Measurements from ENCODE around the gene PDZD7.

DNA sequence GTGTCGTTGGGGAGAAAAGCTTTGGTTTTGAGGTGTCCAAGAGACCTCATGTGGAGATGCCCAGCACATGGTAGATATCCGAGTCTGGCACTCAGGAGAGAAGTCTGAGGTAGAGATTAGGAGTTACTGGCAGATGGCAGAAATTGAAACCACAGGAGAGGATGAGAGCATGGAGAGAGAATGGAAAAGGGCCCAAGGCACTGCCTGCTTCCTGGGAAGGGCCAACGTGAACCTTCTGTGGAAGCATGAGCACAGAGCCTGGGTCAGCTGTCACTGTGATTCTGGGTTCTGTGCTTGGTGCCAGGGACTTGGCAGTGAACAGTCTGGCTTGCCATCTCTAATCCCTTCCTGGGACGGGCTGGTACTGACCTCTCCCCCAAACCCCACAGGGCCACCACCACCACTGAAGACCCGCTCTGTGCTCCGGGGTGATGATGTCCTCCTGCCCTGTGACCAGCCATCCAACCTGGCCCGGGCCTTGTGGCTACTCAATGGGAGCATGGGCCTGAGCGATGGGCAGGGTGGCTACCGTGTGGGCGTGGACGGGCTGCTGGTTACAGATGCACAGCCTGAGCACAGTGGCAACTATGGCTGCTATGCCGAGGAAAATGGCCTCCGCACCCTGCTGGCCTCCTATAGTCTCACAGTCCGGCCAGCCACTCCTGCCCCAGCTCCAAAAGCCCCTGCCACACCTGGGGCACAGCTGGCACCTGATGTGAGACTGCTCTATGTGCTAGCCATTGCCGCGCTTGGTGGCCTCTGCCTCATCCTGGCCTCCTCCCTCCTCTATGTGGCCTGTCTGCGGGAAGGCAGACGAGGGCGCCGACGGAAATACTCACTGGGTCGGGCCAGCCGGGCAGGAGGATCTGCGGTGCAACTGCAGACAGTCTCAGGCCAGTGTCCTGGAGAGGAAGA, 47.8 kb downstream of the PDZD7 start:
- TF ChIP-seq, protein P1, sequence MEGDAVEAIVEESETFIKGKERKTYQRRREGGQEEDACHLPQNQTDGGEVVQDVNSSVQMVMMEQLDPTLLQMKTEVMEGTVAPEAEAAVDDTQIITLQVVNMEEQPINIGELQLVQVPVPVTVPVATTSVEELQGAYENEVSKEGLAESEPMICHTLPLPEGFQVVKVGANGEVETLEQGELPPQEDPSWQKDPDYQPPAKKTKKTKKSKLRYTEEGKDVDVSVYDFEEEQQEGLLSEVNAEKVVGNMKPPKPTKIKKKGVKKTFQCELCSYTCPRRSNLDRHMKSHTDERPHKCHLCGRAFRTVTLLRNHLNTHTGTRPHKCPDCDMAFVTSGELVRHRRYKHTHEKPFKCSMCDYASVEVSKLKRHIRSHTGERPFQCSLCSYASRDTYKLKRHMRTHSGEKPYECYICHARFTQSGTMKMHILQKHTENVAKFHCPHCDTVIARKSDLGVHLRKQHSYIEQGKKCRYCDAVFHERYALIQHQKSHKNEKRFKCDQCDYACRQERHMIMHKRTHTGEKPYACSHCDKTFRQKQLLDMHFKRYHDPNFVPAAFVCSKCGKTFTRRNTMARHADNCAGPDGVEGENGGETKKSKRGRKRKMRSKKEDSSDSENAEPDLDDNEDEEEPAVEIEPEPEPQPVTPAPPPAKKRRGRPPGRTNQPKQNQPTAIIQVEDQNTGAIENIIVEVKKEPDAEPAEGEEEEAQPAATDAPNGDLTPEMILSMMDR (IDR thresholded peaks at IDR 0.05): no peak
- no peak for TF ChIP-seq POLR2A (IDR thresholded peaks at IDR 0.05)
